ENCODE data around the gene WDR86.

DNA sequence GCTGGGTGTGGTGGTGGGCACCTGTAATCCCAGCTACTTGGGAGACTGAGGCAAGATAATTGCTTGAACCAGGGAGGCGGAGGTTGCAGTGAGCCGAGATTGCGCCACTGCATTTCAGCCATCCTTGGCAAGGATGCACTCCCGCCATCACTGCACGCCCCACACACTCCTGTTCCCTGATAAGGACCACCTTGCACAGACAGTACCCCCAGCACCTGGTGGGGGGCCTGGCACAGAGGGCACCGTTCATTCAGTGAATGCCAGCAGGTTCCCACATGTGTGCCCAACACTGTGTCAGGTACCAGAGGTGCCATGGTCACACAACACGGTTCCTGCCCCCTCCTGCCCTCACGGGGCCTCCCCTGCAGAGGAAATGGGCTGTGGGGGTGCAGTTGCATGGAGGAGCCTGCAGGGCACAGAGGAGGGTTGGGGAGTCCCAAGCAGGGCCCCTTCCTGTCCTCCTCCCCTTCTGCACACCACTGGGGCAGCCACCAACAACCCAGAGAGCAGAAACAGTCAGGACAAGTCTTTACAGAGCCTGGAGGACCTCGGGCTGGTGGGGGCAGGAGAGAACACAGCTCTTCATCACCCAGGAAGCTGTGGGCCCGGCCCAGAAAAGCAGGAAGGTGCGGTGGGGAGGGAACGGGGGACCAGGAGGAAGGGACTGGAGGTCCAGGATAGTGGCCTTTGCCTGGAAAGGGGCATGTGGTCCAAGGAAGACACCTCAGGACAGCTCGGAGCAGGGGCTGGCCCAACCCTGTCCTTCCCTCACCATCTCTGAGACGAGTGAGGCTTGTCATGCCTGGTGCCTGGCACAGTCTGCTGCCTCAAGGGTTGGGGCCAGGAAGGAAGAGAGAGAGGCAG is 23.1 kb upstream of the WDR86 start:
- TF ChIP-seq POLR2AphosphoS5 (IDR thresholded peaks at IDR 0.05; ENCODE audit: low read depth) (no peak), CTCF (conservative IDR thresholded peaks at IDR 0.05; ENCODE audit: low read depth in 2 of 2) (peak; percentile 11 to 36; a peak in 2 of 4 replicates), REST (IDR thresholded peaks at IDR 0.05; ENCODE audit: unreplicated experiment) (no peak), EZH2 (IDR thresholded peaks at IDR 0.05; ENCODE audit: low read depth, unreplicated experiment) (no peak), JUNB (IDR thresholded peaks at IDR 0.05; ENCODE audit: unreplicated experiment) (no peak), EZH2phosphoT487 (IDR thresholded peaks at IDR 0.05; ENCODE audit: unreplicated experiment) (no peak), CREB1 (CRISPR knock-in tag; IDR thresholded peaks at IDR 0.05; ENCODE audit: low read depth) (no peak)

All from GM23338 (cell line).